ENCODE measurements around the gene TTLL13.
"Not testable (repeated sequence)": the region's sequence is repeated elsewhere in the genome, so short reads cannot be mapped to it uniquely, and the experiment has no call there.

Gene TTLL13

GRCh38 chr15:90287946-90288345, 38.6 kb downstream of the TTLL13 start:
- DNase-seq (ENCODE audit: low read depth): no peak

DNA sequence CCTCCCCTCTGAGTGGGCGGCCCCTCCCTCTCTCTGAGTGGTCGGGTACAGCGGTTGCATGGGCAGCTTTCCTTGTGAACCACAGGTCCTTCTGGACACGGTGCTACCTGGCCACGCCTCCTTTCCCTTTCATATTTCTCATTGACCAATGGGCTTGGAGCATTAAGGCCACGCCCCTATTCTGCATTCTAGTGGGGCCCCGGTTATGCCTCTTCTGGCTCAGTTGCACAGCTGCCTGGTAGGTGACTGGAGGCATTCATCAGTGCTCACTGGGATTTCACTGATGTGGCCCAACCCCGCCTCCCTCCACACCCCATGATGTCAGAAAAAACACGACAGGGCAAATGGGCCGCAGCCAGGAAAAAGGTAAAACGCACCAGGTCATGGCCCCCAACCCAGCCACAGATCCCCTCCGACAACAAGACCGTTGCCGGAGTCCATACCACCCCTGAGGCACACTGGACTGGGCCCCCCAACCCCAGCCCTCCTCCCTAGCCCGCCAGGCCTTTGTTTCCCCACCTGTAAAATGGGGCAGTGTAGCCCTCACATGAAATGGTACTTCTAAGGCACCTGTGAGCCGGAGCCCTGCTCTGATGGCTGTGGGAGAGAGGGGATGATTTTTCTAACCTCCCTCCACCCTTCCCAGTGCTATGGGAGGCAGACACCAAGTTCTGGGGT, 42.5 kb downstream of the TTLL13 start:
- no peak for DNase-seq (ENCODE audit: low read depth)

- DNase-seq (ENCODE audit: low read depth): peak; percentile 47
Observed at GRCh38 chr15:90293040-90293810, 43.9 kb downstream of the TTLL13 start.

- DNase-seq (ENCODE audit: low read depth): no peak
Observed at GRCh38 chr15:90294159-90294558, 44.8 kb downstream of the TTLL13 start.

DNA sequence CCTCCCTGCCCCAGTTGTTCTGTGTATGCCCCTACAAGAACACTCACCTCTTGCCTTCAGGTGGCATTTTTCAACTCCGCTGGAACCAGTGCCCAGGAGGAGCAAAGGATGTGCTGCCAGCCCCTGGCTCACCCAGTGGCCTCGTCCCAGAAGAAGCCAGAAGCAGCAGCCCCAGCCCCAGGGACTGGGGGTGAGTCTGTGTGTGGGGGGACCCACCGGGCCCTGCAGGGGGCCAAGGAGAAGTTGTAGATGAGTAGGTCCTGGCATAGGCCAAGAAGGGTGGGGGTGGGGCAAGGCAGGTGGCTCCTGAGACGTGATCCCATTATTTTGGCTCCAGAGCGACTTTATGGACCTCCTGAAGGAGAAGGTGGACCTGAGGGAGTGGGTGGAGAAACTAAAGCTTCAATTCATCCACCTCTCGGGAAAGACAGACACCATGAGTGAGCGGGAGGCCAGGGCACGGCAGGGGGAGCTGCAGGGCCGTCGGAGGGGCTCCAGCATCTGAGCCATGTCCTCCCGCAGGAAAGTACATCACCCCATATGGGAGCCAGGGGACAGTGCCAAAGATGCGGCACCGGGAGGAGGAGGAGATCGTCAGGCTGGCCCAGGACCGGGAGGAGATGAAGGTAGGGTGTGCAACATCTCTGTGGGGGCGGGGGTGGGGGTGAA, 45.4 kb downstream of the TTLL13 start:
- no peak for DNase-seq (ENCODE audit: low read depth)

- no peak for DNase-seq (ENCODE audit: low read depth)
Observed at GRCh38 chr15:90295270-90295648, 45.9 kb downstream of the TTLL13 start.

DNA sequence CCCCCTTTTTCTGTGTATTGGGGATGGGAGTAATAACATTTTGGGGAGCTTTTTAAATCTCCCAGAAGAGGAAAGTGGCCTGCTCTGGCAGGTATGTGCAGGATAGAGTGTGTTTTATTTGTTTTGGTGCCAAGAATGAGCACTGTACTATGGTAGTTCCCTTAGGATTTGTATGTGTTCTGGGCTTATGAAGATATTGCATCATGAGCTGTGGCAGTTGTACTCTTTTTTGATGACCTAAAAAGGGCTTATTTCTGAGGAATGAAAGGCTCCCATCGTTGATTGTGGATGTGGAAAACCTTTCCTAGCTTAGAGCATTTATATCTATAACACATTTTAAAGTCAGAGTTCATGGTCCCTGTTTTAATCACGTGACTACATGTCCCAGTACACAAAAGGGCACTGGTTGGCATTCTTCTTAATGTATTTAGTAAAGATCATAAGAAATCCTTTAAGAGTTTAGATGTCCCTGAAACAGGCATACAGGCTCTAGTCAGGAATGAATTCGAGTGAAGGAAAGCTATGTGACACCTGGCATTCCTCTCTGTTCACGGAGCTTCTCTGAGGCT, 47.0 kb downstream of the TTLL13 start:
- DNase-seq (ENCODE audit: low read depth): not testable (repeated sequence)

GRCh38 chr15:90297021-90297420, 47.7 kb downstream of the TTLL13 start:
- DNase-seq (ENCODE audit: low read depth): no peak

DNA sequence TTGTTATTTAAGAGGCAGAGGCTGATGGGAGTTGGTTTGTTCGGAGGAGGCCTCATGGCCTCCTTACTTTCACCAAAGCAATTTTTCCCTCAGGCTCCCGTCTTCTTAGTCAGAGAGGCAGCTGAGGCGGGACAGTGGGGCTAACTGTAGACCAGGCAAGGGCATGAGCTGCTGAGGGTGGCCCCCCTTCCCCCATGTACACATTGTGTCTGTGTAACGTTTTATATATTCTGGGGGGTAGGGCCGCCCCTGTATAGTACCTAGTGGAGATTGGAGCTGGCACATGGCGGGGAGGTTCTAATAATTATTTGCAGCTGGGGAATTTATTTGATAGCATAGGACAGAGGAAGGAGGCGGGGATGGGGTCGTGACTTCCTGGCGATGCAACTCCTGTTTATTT, 51.2 kb downstream of the TTLL13 start:
- DNase-seq (ENCODE audit: low read depth): no peak

DNA sequence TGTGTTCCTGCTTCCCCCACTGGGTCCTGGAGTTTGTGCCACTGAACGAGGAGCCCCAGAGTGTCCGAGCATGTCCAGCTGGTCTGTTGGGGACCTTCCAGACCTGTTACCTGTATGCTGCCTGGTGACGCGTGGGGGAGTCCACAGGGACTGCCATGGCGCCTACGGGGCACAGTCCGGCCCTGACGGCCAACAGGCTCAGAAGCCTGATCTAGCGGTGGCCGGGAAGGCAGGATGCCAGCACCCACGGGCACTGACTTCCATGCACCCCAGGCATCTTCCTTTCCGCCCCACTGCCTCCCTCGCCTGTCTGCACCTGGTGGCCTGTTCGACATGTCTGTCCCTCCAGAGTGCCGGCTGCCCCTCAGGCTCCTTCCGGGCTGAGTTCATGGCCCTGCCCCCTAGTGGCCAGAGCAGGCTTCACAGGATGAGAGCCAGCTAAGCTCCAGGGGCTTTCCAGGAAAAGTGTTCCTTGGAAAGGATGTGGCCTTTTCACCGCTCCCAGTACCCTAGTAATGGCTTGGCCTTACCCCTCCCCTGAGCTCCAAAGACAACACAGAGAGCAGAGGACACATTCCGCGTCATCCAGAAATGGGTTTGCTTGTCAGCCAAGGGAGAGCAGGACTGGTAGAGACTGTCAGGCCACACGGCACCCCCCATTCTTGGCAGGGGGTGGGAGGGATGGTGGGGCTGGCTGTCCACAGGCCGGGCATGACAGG, 51.8 kb downstream of the TTLL13 start:
- DNase-seq (ENCODE audit: low read depth): peak; percentile 33

DNA sequence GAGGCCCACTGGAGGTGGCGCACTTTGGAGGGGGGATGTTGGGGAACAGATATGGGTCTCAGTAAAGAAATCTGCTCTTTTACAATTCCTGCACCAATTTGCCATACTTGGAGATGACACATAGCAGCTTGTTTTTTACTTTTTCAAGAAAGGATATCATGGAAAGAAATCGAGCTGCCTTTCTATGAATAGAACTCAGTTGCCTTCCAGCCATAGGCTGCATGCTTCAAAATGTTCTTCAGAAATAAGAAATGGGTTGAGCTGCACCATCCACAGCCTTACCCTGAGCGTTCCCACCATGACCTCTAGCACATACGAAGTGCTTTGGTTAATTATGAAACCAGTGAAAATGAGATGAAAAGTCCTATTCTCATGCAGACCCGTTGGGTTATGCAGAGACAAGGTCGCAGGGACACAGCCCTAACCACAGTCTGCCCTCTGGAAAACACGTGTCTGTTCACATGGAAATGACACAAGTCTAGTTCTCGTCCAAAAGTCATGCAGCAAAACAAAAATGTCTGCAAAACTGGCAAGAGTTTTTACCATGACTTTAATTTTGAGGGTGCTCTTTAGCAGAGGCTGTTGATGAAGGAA, 52.4 kb downstream of the TTLL13 start:
- DNase-seq (ENCODE audit: low read depth): no peak

DNA sequence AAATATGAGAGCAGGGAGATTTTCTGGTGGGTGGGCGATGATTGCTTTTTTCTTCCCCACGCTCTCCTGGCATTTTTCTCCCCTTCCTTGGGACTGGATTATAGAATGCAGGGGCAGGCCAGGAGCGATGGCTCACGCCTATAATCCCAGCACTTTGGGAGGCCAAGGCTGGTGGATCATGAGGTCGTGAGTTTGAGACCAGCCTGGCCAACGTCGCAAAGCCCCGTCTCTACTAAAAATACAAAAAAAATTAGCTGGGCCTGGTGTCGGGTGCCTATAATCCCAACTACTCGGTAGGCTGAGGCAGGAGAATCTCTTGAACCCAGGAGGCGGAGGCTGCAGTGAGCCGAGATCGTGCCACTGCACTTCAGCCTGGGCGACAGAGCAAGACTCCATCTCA, 56.0 kb downstream of the TTLL13 start:
- not testable (repeated sequence) for DNase-seq (ENCODE audit: low read depth)

- no peak for DNase-seq (ENCODE audit: low read depth)
Observed at GRCh38 chr15:90305932-90306331, 56.6 kb downstream of the TTLL13 start.

DNA sequence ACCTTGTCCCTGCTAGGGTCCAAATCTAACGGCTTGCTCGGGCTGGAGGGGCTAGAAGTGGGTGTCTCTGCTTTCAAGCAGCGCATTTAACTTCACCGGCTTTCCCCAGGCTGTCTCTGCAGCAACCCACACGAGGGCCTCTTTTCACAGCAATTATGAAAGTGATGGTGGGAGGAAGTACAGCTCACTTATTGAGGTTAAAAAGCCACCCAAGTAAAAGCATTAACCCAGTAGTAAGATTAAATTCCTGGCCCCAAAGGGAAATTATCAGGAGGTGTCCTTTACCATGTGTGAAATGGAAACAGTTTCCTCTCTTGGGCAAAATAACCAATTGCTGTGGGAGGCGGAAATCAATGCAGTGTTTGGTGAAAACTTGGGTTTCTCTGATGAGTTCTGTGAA, 57.2 kb downstream of the TTLL13 start:
- DNase-seq (ENCODE audit: low read depth): no peak

GRCh38 chr15:90307661-90308060, 58.3 kb downstream of the TTLL13 start:
- no peak for DNase-seq (ENCODE audit: low read depth)

DNA sequence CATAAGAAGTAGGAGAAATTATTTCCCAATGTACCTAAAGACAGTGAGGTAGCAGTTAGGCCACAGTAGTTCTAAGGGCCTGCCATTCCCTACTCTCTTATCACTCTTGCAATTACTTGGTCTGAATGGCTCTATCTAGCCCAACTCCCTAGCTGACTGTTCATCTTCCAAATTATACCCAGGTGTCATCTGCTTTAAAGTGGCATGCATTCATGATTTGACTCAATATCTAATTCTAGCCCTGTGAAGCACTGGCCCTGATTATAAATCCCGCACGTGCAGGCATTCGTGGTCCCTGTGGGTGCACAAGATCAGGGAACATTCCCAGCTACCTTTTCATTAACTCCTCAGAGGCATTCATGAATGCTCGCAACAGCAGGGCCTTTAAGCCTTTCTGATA, 59.7 kb downstream of the TTLL13 start:
- DNase-seq (ENCODE audit: low read depth): no peak

Measured in stimulated activated CD8-positive, alpha-beta memory T cell treated with anti-CD3 and anti-CD28 coated beads, Interleukin-12 subunit alpha, Interleukin-12 subunit beta, amount 100 ng/mL, for 1 hour (primary cell).